HG03521 (cell line): ENCODE results near the gene EDIL3.

Experiments
- ATAC-seq: cut with Tn5 transposase; IDR thresholded peaks from one replicate; pipeline ENCODE4 v1.9.1; 2021; ENCODE audit warnings: mild to moderate bottlenecking, moderate library complexity; ENCODE audit not compliant: unreplicated experiment

The EDIL3 gene, protein sequence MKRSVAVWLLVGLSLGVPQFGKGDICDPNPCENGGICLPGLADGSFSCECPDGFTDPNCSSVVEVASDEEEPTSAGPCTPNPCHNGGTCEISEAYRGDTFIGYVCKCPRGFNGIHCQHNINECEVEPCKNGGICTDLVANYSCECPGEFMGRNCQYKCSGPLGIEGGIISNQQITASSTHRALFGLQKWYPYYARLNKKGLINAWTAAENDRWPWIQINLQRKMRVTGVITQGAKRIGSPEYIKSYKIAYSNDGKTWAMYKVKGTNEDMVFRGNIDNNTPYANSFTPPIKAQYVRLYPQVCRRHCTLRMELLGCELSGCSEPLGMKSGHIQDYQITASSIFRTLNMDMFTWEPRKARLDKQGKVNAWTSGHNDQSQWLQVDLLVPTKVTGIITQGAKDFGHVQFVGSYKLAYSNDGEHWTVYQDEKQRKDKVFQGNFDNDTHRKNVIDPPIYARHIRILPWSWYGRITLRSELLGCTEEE

DNA sequence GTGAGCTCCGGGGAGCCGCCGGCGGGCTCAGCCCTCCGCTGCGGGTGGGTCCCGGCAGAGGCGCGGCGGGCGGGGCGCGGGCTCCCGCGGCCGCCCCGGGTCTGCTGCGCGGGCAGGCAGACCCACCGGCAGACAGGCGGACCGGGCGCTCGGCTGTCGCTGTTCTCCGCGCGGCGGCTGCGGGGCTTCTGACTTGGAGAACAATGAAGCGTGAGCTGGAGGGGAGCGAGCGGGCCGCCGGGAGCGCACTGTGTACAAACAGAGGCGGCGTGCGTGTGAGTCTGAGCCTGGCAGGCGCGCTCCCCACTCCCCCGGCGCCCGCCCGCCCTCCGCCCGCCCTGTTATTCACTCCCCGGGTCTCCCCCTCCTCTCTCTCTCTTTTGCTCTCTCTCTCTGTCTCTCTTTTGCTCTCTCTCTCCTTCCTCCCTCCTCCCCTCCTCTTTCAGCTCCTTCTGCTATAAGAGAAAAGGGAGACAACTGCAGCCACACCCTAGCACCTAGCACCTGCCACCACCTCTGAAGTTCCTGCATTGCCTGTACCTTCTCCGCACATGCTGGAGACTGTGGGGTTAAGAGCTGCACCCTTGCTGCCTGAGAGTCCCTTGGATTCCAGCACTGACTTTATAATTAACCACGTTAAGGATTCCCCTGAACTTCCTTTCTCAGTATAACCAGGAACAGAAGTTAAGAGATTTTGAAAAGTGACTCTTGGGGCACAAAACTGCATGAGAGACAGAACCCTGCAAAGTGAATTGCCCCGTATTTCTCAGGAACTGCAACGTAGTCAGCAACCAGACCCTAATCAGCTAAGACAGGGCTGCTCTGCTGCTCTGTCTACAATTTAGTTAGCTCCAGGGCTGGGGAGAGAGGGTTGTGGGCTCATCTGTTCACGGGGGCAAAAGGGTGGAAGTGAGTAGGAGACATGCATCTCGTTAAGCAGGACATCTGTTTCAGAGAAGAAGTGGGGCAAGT is at the start of gene EDIL3:
EDIL3 (minus strand) TSS at position 277 of the 972 bp plus-strand sequence. CDS start 506 bp downstream, outside the sequence.
- no peak for ATAC-seq

DNA sequence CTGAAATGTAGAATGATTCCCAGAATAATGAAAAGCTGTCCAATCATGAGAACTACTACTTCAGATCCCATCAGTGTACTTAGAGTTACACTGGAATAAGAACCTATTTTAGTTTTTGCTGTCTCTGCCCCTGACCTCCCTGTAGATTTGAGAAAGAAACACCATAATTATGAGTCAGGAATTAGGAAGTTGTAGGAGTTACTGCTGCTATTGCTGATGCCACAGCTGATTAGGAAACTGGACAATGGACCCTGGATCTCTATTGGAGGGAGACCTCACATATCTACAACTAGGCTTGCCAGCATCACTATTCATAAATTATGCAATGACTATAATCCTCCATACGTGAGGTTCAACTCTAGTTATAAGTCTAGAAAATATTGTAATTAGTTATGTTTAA is 48.8 kb upstream of the EDIL3 start:
- ATAC-seq: no peak

DNA sequence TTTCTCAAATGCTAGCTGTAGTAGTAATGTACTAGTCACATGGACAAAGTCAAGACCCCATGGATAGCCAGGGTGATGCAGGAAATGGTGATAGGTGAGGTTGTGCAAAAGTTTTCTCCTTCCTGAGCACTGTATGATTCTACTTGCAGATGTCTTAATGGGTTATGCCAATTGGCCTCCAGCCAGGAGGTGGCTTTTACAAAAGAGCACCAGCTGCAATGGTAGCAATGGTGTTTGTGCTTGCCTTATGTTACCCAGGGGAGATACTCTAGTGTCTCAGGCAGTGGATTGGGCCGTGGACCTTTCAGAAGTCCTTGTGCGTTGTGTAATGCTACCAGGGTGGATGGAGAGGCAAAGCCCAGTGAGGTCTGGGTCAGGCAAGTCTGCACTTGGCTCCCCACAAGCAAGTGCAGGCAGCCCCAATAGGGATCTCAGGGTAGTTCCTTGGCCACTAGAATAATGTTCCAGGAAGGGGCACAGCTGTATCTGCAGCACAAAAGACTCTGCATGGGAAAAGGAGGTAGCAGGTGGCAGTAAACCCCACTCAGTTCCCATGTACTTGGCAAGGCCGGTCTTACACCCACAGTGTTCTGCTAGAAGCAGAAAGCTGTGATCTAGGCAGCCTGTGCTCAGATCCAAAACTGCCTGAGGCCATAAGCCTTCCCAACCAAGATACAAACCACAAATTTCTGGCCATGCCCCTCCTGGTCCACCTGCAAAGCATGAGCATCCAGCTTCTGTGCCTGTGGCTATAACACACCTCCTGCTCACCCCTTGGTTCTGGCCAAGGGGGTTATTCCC is 46.4 kb upstream of the EDIL3 start:
- ATAC-seq: no peak

DNA sequence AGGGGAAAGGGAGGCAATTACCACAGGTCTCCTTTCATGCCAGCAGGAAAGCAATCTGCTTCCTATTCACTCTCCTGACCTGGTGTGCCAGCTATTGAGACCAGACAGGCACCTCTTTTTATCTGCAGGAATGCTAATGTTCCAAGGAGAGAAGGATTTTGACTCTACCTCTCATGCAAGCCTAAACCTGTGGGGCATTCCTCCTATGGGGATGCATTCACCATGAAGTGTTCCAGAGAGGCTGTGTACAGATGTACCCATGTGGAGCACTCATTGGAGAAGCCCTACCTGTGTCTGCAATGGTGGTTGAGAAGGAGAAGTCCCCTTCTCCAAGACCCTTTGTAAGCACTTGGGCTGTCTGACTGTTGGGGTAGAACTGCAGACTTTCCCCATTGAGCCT is 45.4 kb upstream of the EDIL3 start:
- ATAC-seq: no peak

DNA sequence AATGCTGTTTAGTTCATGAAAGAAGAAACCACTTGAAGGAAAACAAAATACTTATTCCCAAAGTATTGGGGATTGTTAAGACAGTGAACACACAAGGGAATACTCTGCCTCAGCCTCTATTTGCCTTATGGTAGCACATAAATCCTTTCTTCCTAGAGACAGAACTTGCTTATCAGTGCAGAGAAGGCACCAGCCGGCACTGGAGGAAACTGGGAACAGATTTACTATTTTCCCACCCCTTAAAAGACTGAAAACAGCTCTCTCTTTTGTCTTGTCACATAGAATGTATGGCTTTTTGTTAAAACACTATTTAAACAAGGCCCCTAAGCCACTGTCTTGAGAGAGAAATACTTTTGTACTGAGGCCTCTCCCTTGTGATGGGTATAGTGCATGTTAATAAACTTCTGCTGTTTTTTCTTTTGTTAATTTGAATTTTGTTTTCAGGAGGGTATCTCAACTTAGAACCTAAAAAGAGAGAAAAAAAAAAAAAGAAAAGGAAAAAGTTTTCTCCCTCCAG is 40.7 kb upstream of the EDIL3 start:
- no peak for ATAC-seq

DNA sequence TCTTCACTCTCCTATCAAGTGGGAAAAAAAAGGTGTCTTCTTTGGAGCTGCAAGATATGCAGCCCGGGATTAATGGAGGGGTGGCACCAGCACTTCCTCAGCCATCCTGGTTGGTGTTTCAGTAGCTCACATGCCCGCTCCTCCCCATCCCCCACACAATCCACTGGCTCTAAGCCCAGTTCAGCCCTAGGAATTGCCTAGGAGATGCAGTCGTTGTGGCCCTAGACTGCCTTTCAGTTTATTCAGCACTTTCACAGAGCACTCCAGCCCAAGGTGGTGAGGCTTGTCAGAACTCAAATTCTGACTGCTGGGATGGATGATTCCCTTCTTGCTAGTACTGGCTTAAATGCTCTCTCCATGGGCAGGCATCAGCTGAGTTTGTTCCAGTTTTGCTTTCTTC is 35.1 kb upstream of the EDIL3 start:
- no peak for ATAC-seq

DNA sequence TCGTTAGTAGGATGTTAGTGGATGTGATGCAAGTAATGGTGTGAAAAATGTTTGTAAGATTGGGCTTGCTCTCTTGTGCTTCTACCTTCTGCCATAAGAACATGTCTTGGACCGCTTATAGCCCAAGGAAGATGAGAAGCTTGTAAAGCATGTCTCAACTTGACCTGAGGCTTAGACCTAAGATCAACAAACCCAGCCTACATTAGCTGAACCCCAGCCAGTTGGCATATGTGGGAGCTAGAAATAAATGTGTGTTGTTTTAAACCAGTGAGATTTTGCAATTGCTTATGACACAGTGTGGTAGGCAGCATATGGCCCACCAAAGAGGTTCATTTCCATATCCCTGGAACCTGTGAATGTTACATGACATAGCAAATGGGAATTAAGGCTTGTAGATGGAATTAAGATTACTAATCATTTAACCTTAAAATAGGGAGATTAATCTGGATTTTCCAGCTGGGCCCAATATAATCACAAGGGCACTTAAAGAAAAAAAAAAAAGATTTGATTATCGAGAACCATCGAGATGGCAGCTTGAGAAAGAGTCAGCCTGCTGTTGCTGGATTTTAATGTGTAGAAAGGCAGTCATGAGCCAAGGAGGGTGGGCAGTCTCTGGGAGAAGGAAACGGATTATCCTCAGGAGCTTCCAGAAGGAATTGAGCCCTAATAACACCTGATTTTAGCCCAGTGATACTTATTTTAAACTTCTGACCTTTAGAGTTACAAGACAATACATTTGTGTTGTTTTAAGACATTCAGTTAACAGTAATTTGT is 27.3 kb upstream of the EDIL3 start:
- no peak for ATAC-seq

DNA sequence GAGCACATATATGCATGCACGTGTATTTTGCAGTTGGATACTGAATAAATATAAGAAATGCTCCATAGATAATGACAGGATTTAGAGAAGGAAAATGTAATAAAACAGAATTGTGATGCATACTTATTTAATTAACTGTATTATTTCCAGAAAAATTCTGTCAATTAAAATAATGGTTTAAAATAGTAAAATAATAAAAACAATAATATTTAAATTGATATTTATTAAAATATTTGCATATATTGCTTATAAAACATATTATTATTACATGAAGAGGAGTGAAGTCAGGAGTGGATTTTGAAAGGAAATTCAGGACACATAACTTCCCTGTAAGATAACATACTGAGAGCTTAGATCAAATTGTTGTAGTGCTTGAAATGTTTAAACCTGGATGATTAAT is 21.4 kb upstream of the EDIL3 start:
- ATAC-seq: no peak

DNA sequence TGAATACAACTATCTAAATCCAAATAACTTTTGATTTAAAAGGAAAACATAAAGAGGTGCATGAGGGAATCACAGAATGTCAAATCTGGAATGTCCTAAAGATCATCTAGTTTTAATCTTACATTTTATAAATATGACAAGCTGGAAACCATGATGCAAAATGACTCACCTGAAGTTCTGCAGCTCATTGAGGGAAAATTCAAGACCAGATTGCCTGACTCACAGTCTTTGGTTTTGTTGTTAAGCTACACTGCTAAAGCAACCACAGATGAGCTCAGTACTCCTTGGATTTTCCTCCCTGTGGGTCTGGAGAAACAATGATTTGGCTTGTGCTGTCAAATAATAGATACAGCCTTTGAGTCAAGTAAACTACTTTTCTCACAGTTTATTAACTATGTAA is 19.1 kb upstream of the EDIL3 start:
- no peak for ATAC-seq

DNA sequence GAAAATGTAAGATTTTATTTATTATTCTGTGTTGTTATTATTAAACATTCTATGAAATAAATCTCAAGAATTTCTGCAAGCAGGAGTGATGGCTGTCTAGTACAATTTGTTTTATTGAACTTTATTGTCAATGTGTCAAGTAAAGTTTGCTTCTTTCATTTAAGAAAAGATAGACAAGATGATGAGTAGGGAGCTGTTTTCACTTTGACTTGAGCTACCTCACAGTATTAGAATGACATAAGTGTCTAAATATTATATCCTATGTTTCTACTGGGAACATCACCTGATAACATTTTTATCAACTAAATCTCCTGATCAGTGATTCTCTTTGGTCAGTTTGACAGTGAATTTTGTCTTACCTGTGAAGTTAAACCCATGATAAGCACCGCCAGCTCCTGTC is 12.7 kb upstream of the EDIL3 start:
- ATAC-seq: no peak

DNA sequence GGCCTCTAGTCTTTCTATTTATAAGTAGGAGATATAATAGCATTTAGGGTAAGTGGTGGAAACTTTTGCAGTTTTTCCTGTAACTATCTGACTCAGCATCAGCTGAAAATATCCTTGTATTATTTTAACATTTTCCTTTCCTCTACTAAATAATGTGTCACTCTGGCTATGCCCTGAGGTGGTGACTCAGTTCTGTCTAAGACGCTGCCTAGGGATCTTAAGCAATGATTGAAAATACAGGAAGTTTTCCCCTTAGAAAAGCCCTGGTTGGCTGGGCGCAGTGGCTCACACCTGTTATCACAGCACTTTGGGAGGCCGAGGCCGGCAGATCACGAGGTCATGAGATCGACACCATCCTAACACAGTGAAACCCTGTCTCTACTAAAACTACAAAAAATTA is 9.3 kb upstream of the EDIL3 start:
- no peak for ATAC-seq

DNA sequence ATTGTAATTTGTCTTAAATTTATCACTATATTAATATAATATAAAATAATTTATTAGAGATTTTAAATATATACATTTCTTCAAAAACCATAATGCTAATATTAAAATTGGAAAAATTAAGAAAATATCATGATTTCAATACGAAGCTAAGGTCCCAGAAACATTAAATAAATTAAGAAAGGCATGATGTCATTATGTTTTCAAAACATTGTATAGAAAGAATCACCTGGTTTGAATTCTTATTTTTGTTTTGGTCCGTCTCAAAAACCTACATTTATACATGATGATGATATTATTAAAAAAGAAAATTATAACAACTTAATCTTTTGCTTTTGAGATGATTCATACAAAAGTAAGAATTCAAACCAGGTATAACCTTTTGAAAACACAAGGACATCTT is 8.2 kb upstream of the EDIL3 start:
- no peak for ATAC-seq

DNA sequence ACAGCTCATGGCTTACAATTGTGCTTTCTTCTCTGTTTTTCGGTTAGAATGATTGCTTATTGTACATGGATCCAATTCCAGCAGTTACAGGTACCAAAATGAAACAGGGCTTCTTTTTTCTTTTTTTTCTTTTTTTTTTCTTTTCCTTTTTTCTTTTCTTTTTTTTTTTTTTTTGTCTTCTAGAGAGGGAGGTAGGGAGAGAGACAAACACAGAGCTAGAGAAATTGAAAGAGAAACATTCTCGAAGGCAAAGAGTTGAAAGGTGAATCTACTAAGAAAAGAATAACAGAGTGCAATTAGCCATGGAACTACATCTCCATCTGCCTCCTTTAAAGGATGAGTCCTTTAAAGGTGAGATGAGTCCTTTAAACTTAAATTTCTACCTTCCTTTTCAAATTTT is 1.0 kb upstream of the EDIL3 start:
- ATAC-seq: no peak

DNA sequence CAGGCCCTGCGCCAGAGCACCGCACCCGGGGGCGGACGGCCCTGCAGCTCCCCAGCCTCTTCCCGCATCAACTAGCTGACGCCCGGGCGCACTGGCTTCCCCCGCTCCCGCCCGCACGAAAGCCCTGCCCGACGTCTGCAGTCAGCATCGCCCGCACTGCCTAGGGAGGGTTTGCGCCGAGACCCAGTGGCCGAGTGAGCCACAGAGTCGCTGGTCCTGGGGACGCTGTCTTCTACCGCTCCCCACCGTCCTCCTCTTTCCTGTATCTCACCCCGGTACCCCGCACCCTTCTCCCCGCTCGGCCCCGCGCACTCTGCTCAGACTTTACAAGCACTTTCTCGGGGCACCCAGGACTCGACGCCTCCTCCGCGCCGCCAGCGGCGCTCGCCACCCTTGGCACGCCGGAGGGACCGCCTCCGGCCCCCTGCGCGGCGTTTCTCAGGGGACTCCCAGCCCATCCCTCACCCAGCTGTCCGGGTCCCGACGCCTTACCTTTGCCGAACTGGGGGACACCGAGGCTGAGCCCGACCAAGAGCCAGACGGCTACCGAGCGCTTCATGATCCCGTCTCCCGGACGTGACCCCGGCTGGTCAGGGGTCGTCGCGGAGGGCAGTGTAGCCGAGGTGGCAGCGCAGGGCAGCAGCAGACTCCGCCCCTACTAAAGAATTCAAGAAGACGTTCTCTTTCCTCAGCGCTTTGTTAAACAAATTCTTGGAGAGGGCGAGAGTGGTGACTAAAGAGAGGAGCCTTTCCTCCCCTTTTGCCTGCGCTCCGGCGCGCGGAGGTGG is 670 bp downstream of the EDIL3 start:
- no peak for ATAC-seq

DNA sequence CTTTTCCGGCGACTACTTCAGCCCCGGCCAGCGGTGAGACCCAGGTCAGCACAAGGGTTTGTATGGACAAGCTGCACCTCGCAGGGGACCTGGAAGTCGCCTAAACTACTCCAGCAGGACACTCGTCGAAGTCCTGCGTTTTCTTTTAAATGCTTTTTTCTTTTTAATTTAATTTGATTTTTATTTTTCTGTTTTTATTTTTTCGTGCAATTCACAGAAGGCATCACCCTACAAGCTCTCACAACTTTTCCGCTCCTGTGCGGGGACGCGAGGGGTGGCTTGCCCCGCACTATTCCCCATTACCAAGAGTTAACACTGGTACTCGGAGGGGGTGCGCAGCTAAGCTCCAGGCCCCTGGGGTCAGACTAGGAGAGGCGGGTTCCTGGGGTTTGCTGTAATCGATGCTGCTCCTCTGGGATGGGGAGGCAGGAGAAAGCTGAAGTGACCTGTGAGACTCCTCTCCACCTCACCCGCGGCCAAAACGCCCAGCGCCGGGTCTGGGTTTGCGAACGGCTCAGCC is 1.3 kb downstream of the EDIL3 start:
- no peak for ATAC-seq

DNA sequence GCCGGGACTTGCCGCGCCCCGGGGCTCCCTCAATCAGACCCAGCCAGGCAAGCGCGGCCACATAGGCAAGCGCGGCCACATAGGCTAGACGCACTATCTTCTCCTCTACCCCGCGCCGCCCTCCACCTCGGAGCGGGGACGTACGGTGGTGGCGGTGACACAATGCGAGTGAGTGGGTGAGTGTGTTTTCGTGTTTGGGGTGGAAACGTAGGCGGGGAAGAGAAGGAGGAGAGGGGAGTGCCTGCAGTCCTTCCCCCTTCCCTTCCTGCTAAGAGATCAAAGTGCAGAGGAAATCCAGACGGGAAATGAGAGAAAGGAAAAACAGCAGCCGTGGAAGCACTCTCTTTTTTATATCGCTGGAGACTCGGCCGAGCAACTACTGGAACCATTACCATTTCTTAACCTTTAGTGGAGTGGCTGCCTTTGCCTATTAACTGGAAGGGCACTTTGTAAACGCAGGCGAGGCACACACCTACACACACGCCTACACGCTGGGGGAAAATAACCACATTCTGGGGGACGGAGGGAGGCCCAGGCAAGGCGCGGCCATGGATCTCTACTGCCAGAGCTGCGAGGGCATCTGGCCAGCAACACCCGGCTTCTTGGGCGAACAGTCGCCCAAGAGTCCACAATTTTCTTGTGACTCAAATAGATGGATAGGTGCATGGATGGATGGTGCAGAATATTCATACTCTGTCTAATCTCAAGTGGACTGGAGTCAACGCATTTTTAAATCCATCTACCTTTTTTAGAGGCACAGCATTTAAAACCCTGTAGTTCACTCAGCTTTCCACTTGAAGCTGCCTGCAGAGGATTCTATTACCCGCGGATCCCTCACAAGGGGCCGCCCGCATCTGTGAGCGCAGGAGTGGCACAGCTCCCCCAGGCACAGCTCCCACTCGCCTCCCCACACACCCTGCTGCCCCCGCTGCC is 2.1 kb downstream of the EDIL3 start:
- ATAC-seq: no peak

DNA sequence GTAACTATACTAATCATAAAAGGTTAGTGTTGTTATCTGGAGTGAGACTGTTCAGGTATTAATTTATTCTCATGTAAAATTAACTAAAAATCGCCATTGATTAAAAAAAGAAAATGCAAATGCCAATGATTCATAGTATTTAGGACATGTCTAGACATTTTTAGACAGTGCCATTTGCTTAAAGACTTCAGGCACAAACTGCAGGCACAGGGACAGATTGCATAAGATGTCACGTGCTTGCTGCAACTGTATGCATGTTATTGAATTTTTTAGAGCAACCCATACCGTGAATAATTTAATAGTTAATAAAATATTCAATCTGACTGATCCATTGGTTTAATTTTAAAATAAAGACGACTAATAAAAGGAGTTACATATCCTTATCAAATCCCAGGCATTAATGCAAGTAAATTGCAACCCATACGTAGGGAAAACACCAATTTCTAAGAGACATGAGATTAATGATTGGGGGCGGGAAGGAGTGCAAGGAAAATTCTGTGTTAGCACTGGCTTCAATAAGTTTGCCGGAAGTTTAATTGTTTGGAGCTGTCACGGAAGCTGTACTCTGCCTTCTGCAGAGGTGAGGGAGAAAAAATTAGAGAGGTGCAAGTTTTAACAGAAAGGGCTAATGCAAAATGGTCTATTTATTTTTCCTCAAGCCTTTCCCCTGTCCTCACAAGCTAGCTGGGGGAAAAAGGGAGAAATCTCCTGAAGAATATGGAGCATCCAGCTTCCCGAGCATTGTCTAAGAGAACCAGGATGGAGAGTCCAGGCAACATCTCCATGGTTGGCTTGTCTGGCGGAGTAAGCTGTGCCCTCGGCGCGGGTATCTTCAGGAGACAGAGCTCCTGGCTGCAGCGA is 2.9 kb downstream of the EDIL3 start:
- no peak for ATAC-seq
